Measurements from ENCODE around the gene FAAP20.

Gene FAAP20

GRCh38 chr1:2172551-2173146, 21.9 kb downstream of the FAAP20 start:
- H3F3A ChIP-seq (ENCODE audit: insufficient read depth, low read length): no peaks in the 10 kb centered on the region
- H3K36me3 ChIP-seq (ENCODE audit: insufficient read depth, low read length): no peaks in the 10 kb centered on the region
- no peaks in the 10 kb centered on the region for H3K9me3 ChIP-seq (ENCODE audit: low read length)
- no peaks in the 10 kb centered on the region for H4K20me1 ChIP-seq (ENCODE audit: insufficient read depth, low read length)
- TF ChIP-seq EZH2 (IDR thresholded peaks at IDR 0.05; ENCODE audit: borderline replicate concordance, low read length) (no peak), CTCF (IDR thresholded peaks at IDR 0.05; ENCODE audit: low read length) (no peak)
- no peak overlapping the region for H3K4me3 ChIP-seq (ENCODE audit: low read depth, low read length, poor library complexity, severe bottlenecking)
- no peaks in the 10 kb centered on the region for H3K79me2 ChIP-seq (ENCODE audit: insufficient read depth, low read length)
- H3K9me2 ChIP-seq (ENCODE audit: low read depth, low read length): no peaks in the 10 kb centered on the region
- H3K9ac ChIP-seq (ENCODE audit: low read length): no peak overlapping the region
- H3K27me3 ChIP-seq (ENCODE audit: insufficient read depth, low read length): no peaks in the 10 kb centered on the region; the same call in 1 of the 2 replicates
- H2AFZ ChIP-seq (ENCODE audit: low read length): no peak overlapping the region
- H3K4me1 ChIP-seq (ENCODE audit: insufficient read depth, low read length, severe bottlenecking): no peaks in the 10 kb centered on the region
- no peak overlapping the region for H3K27ac ChIP-seq (ENCODE audit: low read depth, low read length, poor library complexity, severe bottlenecking)
- no peak overlapping the region for H3K4me2 ChIP-seq (ENCODE audit: low read length)

GRCh38 chr1:2172012-2172411, 22.6 kb downstream of the FAAP20 start:
- no peaks in the 10 kb centered on the region; the same call in 1 of the 2 replicates for H3K27me3 ChIP-seq (ENCODE audit: insufficient read depth, low read length)
- no peak overlapping the region for H2AFZ ChIP-seq (ENCODE audit: low read length)
- no peak overlapping the region for H3K9ac ChIP-seq (ENCODE audit: low read length)
- H3K9me2 ChIP-seq (ENCODE audit: low read depth, low read length): no peaks in the 10 kb centered on the region
- no peaks in the 10 kb centered on the region for H4K20me1 ChIP-seq (ENCODE audit: insufficient read depth, low read length)
- H3K4me3 ChIP-seq (ENCODE audit: low read depth, low read length, poor library complexity, severe bottlenecking): no peak overlapping the region
- no peaks in the 10 kb centered on the region for H3K9me3 ChIP-seq (ENCODE audit: low read length)
- H3K79me2 ChIP-seq (ENCODE audit: insufficient read depth, low read length): no peaks in the 10 kb centered on the region
- no peak for TF ChIP-seq CTCF (IDR thresholded peaks at IDR 0.05; ENCODE audit: low read length)
- TF ChIP-seq EZH2 (IDR thresholded peaks at IDR 0.05; ENCODE audit: borderline replicate concordance, low read length): no peak
- H3K4me1 ChIP-seq (ENCODE audit: insufficient read depth, low read length, severe bottlenecking): no peaks in the 10 kb centered on the region
- H3K36me3 ChIP-seq (ENCODE audit: insufficient read depth, low read length): no peaks in the 10 kb centered on the region
- H3K27ac ChIP-seq (ENCODE audit: low read depth, low read length, poor library complexity, severe bottlenecking): no peak overlapping the region
- no peaks in the 10 kb centered on the region for H3F3A ChIP-seq (ENCODE audit: insufficient read depth, low read length)
- H3K4me2 ChIP-seq (ENCODE audit: low read length): no peak overlapping the region

GRCh38 chr1:2170211-2170610, 24.4 kb downstream of the FAAP20 start:
- Histone ChIP-seq H3K27ac (ENCODE audit: low read depth, low read length, poor library complexity, severe bottlenecking) (no peak overlapping the region), H2AFZ (ENCODE audit: low read length) (no peak overlapping the region), H3K4me1 (ENCODE audit: insufficient read depth, low read length, severe bottlenecking) (no peaks in the 10 kb centered on the region), H3K9ac (ENCODE audit: low read length) (no peak overlapping the region), H3F3A (ENCODE audit: insufficient read depth, low read length) (no peaks in the 10 kb centered on the region), H4K20me1 (ENCODE audit: insufficient read depth, low read length) (no peaks in the 10 kb centered on the region), H3K9me3 (ENCODE audit: low read length) (no peaks in the 10 kb centered on the region), H3K4me3 (ENCODE audit: low read depth, low read length, poor library complexity, severe bottlenecking) (no peak overlapping the region), H3K4me2 (ENCODE audit: low read length) (no peak overlapping the region), H3K36me3 (ENCODE audit: insufficient read depth, low read length) (no peaks in the 10 kb centered on the region; the same call in 1 of the 2 replicates), H3K9me2 (ENCODE audit: low read depth, low read length) (no peaks in the 10 kb centered on the region), H3K79me2 (ENCODE audit: insufficient read depth, low read length) (no peaks in the 10 kb centered on the region), H3K27me3 (ENCODE audit: insufficient read depth, low read length) (no peaks in the 10 kb centered on the region; the same call in 1 of the 2 replicates)
- TF ChIP-seq EZH2 (IDR thresholded peaks at IDR 0.05; ENCODE audit: borderline replicate concordance, low read length) (no peak), CTCF (IDR thresholded peaks at IDR 0.05; ENCODE audit: low read length) (no peak)

Data from OCI-LY1 (cell line).